A549 (cell line): ENCODE results near the gene TMEM51. TPM values are rescaled to one million over a fixed set of nuclear protein-coding genes. Genes with fewer than 3 reads are reported as not detected.
A peak's percentile ranks its signal among the peaks of the same experiment; 100 is the strongest.

Experiments used
- ATAC-seq, 2 experiments: fragments of 200-7000 bp in 1 of 2; fragments of >200 bp in 1 of 2; cut with Nextera tagmentation in 1 of 2; cut with Tn5 transposase in 1 of 2; 3 replicates each; pipeline versions ENCODE4 v1.8.0 to v1.9.1; 2018 to 2020; ENCODE audit warnings: mild to moderate bottlenecking in 1 of 2, moderate library complexity in 1 of 2
- CTCF ChIA-PET: fragments of 300-600 bp; sonication (Branson Sonifier 250); formaldehyde crosslinking; extraction: SDS; loops from one replicate; lab custom pipeline; 2021; ENCODE audit warnings: antibody characterized with exemption, inconsistent platforms; lab: Yijun Ruan, JAX
- POLR2A ChIA-PET: fragments of 350-600 bp; formaldehyde crosslinking; extraction: SDS; loops from one replicate; lab custom pipeline; 2021; ENCODE audit warnings: antibody characterized with exemption, inconsistent platforms; lab: Yijun Ruan, JAX
- DNase-seq, 2 experiments: peaks; one replicate each; pipeline versions ENCODE4 v3.0.0 to v3.0.0-alpha.2; 2011 to 2016; ENCODE audit warnings: low read depth in 1 of 2, low spot score in 1 of 2
- FAIRE-seq: peaks from 2 replicates; lab custom pipeline; 2011; peaks lifted over from hg19 to GRCh38; lab: Jason Lieb, UNC
- H3K27ac ChIP-seq, 2 experiments: fragments of >200 bp; sonication (Bioruptor Twin); formaldehyde crosslinking; 3 replicates each; pipeline ENCODE4 v1.5.1; 2016 to 2017
- H3K4me1 ChIP-seq: fragments of >200 bp; sonication (Bioruptor Twin); formaldehyde crosslinking; 3 replicates; pipeline ENCODE4 v1.6.1; 2016
- H3K4me2 ChIP-seq: fragments of >200 bp; sonication (Bioruptor Twin); formaldehyde crosslinking; 3 replicates; pipeline ENCODE4 v1.6.1; 2016
- H3K4me3 ChIP-seq: fragments of >200 bp; sonication (Bioruptor Twin); formaldehyde crosslinking; 3 replicates; pipeline ENCODE4 v1.5.1; 2016
- H3K9me3 ChIP-seq: fragments of >200 bp; sonication (Bioruptor Twin); formaldehyde crosslinking; 3 replicates; pipeline ENCODE4 v1.6.1; 2016
- FOSL2 ChIP-seq, 2 experiments: fragments of 450-650 bp in 1 of 2; fragments of >200 bp in 1 of 2; sonication (Bioruptor Twin) in 1 of 2; formaldehyde crosslinking; IDR thresholded peaks; 2 replicates each; pipeline versions ENCODE4 v1.5.0 to v1.6.1; 2016 to 2020; ENCODE audit warnings: mild to moderate bottlenecking in 1 of 2, moderate library complexity in 1 of 2
- HDAC2 ChIP-seq: fragments of 200-600 bp; sonication (generic); IDR thresholded peaks from 2 replicates; pipeline ENCODE4 v1.6.1; 2016
- KDM1A ChIP-seq: fragments of 200-600 bp; sonication (generic); IDR thresholded peaks from 2 replicates; pipeline ENCODE4 v1.6.1; 2016; ENCODE audit warnings: low read depth, mild to moderate bottlenecking
- KDM5A ChIP-seq: fragments of 200-600 bp; sonication (generic); IDR thresholded peaks from 2 replicates; pipeline ENCODE4 v1.6.1; 2016; ENCODE audit warnings: antibody characterized with exemption, mild to moderate bottlenecking
- MYC ChIP-seq: IDR thresholded peaks from 2 replicates; pipeline ENCODE4 v1.6.1; 2012; ENCODE audit warnings: mild to moderate bottlenecking, inconsistent platforms, low read length, improper control_type of control experiment, borderline replicate concordance
- NFE2L2 ChIP-seq: fragments of 150-350 bp; conservative IDR thresholded peaks from 2 replicates; pipeline ENCODE4 v1.6.1; 2014; ENCODE audit warnings: low read length
- RAD21 ChIP-seq, 2 experiments: fragments of >200 bp in 1 of 2; sonication (Bioruptor Twin) in 1 of 2; formaldehyde crosslinking in 1 of 2; IDR thresholded peaks in 1 of 2; conservative IDR thresholded peaks in 1 of 2; 2 replicates in 1 of 2; 3 replicates in 1 of 2; pipeline ENCODE4 v1.6.1; 2012 to 2018; ENCODE audit warnings: inconsistent platforms in 1 of 2
- RARB ChIP-seq: fragments of 250-450 bp; sonication (Bioruptor Pico); IDR thresholded peaks from 2 replicates; pipeline ENCODE4 v1.8.0; 2021; ENCODE audit warnings: mild to moderate bottlenecking, moderate library complexity
- SMC3 ChIP-seq: fragments of >200 bp; sonication (Bioruptor Twin); formaldehyde crosslinking; IDR thresholded peaks from 3 replicates; pipeline ENCODE4 v1.6.1; 2018; ENCODE audit warnings: inconsistent platforms
- TFCP2L1 ChIP-seq: fragments of 250-450 bp; sonication (Bioruptor Pico); IDR thresholded peaks from 2 replicates; pipeline ENCODE4 v1.5.0; 2021; ENCODE audit warnings: mild to moderate bottlenecking
- TP53 ChIP-seq: fragments of 250-450 bp; sonication (Bioruptor Pico); IDR thresholded peaks from 2 replicates; pipeline ENCODE4 v1.5.0; 2021; ENCODE audit warnings: mild to moderate bottlenecking, moderate library complexity
- WGBS: methylation state at CpG from one replicate; pipeline ENCODE4 v1.1.6; 2017; ENCODE audit errors: missing lambda C conversion rate; 5-methylcytosine and 5-hydroxymethylcytosine counted together
- polyA plus RNA-seq, 4 experiments: library from polyadenylated mRNA; depleted of rRNA in 3 of 4; stranded (reverse); fragments of >200 nt; fragmentation: RNase III in 1 of 4; extraction: RNeasy Plus Mini Kit Qiagen cat#74134 plus additional on column Dnase treatment in 1 of 4; gene quantifications; 2 replicates in 3 of 4; 3 replicates in 1 of 4; pipeline ENCODE4 v1.2.3, GENCODE V29; 2011 to 2017
- TF ChIP-seq, protein P1 (sequence below): IDR thresholded peaks from 2 replicates; pipeline ENCODE4 v1.6.1; 2012
- TF ChIP-seq, protein P2 (sequence below): fragments of >200 bp; sonication (Bioruptor Twin); formaldehyde crosslinking; IDR thresholded peaks from 3 replicates; pipeline ENCODE4 v1.5.1; 2016
- TF ChIP-seq, protein P3 (sequence below): IDR thresholded peaks from 2 replicates; pipeline ENCODE4 v1.6.1; 2012; ENCODE audit warnings: low read depth, borderline replicate concordance
- TF ChIP-seq, protein P4 (sequence below): fragments of 150-350 bp; IDR thresholded peaks from 2 replicates; pipeline ENCODE4 v1.6.1; 2014; ENCODE audit warnings: low read depth, mild to moderate bottlenecking, low read length

TMEM51 gene
- polyA plus RNA-seq, 2 of the 4 experiments (the other 2 are of a cell fraction) = 20.0 to 22.8 TPM

DNA sequence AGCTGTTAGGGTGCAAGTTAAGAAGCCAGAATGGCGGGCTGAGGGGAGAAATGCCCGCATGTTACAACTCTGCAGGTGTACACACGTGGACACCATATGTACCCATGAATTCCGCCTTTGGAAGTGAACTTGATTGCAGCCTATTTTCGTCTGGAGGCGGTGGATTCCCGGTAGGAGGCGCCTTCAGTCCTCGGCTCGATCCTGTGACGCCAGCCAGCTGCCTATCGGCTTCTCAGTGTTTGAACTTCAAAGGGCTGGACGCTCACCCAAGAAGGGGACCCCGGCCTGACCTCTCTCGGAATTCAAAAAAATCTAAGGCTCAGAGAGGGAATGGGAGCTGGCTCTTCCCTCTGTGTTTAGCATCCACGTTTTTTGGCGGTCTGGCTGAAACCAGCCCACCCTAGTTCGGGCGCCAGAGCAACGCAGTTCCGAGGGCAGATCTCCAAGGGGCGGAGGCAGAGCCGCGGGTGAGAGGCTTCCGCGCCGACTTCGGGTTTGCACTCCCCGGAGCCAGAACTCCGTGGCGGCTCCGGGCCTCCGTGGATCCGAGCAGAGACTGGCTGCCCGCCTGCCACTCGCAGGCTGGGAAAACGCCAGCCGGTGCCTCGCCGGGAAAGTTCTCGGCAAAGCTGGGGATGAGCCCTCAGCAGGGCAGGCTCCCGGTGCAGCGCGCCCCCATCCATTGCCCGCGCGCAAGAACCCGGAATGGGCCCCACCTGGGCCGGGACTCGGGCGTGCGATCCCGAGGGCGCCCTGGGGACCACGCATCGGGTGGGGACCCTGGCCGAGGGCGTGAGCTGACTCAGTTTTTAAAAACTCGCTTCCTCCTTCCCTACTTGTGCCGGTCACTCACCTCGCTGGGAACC lies 996 bp upstream of the TMEM51 start:
- POLR2A ChIA-PET = interaction anchor here (0.9 to 2.1 kb wide), 4 partner anchors 16 to 132 kb away, joined by 3 to 8 read pairs (median 4); no protein-coding TSS in a partner anchor
- FAIRE-seq (no peak), ATAC-seq (peak; percentile 75 to 77), DNase-seq (peak; percentile 87 to 89)
- Histone ChIP-seq H3K4me3 (peak overlapping the region; percentile 88), H3K4me2 (peak overlapping the region; percentile 74), H3K4me1 (peaks cover 35% of the 10 kb centered on the region), H3K27ac (peak overlapping the region; percentile 93 to 99), H3K9me3 (no peaks in the 10 kb centered on the region)
- TF ChIP-seq, protein P1, sequence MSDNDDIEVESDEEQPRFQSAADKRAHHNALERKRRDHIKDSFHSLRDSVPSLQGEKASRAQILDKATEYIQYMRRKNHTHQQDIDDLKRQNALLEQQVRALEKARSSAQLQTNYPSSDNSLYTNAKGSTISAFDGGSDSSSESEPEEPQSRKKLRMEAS = peak; percentile 61
- TF ChIP-seq RAD21 (conservative IDR thresholded peaks at IDR 0.05 in 1 of 2, IDR thresholded peaks at IDR 0.05 in 1 of 2) (peak; percentile 78 to 88), MYC (no peak), SMC3 (peak; percentile 92), HDAC2 (0 out of 2 replicates have a peak, but pooled peaks have one; percentile 47)
- TF ChIP-seq, protein P2, sequence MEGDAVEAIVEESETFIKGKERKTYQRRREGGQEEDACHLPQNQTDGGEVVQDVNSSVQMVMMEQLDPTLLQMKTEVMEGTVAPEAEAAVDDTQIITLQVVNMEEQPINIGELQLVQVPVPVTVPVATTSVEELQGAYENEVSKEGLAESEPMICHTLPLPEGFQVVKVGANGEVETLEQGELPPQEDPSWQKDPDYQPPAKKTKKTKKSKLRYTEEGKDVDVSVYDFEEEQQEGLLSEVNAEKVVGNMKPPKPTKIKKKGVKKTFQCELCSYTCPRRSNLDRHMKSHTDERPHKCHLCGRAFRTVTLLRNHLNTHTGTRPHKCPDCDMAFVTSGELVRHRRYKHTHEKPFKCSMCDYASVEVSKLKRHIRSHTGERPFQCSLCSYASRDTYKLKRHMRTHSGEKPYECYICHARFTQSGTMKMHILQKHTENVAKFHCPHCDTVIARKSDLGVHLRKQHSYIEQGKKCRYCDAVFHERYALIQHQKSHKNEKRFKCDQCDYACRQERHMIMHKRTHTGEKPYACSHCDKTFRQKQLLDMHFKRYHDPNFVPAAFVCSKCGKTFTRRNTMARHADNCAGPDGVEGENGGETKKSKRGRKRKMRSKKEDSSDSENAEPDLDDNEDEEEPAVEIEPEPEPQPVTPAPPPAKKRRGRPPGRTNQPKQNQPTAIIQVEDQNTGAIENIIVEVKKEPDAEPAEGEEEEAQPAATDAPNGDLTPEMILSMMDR = peak; percentile 66
- 4% methylated on average over 26 of the region's 61 CpGs for WGBS
- CTCF ChIA-PET = interaction anchor here (0.6 to 8.4 kb wide), 49 partner anchors 10 to 308 kb away, joined by 3 to 133 read pairs (median 6); partner anchors contain the start of gene FHAD1

DNA sequence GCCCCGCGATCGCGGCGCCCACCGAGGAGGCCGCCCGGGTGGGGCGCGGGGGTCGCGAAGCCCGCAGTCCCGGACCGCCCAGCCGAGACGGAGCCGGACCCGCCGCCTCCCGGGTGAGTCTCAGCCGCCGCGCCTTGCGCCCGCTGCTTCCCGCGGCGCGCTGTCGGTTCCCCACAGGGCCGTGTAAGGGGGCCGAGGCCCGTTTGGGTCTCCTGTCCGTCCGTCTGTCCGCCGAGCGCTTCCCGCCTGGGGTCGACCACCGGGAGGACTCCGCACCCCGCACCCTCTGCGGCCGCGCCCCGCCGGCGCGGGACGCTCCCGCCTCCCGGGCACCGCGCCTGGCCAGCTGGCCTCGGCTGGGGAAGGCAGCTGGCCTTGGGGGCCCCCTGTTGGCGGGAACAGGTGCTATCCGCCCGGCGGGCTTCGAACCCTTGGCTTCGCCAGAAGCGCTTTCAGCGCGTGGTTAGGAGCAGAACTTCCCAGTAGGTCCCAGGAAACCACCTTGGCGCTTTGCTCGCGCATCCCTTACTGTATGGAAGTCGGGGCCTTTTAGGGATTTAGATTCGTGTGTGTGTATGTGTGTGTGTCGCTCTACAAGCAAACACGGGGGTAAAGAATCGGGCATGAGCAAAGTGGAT lies 414 bp downstream of the TMEM51 start:
- peak overlapping the region; percentile 93 to 99 for H3K27ac ChIP-seq
- peak overlapping the region; percentile 88 for H3K4me3 ChIP-seq
- TF ChIP-seq RAD21 (conservative IDR thresholded peaks at IDR 0.05 in 1 of 2, IDR thresholded peaks at IDR 0.05 in 1 of 2) (peak; percentile 26 to 51; a peak in 3 of 5 replicates), SMC3 (peak; percentile 59), KDM1A (peak; percentile 45; the same call in 1 of the 2 replicates), TP53 (CRISPR knock-in tag) (no peak), RARB (no peak), KDM5A (no peak), TFCP2L1 (no peak), FOSL2 (IDR thresholded peaks at IDR 0.05) (no peak), FOSL2 (CRISPR knock-in tag; IDR thresholded peaks at IDR 0.05) (peak; percentile 8; the same call in 1 of the 2 replicates), NFE2L2 (no peak)
- TF ChIP-seq, protein P3, sequence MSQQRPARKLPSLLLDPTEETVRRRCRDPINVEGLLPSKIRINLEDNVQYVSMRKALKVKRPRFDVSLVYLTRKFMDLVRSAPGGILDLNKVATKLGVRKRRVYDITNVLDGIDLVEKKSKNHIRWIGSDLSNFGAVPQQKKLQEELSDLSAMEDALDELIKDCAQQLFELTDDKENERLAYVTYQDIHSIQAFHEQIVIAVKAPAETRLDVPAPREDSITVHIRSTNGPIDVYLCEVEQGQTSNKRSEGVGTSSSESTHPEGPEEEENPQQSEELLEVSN = 0 out of 2 replicates have a peak, but pooled peaks have one; percentile 50
- TF ChIP-seq, protein P2 = peak; percentile 49
- TF ChIP-seq, protein P1 = peak; percentile 52; the same call in 1 of the 2 replicates
- TF ChIP-seq, protein P4, sequence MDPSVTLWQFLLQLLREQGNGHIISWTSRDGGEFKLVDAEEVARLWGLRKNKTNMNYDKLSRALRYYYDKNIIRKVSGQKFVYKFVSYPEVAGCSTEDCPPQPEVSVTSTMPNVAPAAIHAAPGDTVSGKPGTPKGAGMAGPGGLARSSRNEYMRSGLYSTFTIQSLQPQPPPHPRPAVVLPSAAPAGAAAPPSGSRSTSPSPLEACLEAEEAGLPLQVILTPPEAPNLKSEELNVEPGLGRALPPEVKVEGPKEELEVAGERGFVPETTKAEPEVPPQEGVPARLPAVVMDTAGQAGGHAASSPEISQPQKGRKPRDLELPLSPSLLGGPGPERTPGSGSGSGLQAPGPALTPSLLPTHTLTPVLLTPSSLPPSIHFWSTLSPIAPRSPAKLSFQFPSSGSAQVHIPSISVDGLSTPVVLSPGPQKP = no peak
- no peak for FAIRE-seq
- H3K9me3 ChIP-seq = no peaks in the 10 kb centered on the region
- H3K4me2 ChIP-seq = peak overlapping the region; percentile 99
- WGBS = under 1% methylated on average over 23 of the region's 74 CpGs
- ChIA-PET POLR2A (interaction anchor here (0.7 to 2.1 kb wide), 4 partner anchors 15 to 131 kb away, joined by 4 to 7 read pairs (median 4); no protein-coding TSS in a partner anchor), CTCF (interaction anchor here (0.6 to 8.4 kb wide), 10 partner anchors 15 to 169 kb away, joined by 3 to 133 read pairs (median 20); no protein-coding TSS in a partner anchor)
- peaks cover 43% of the 10 kb centered on the region for H3K4me1 ChIP-seq
- ATAC-seq = peak; percentile 41 to 50
- DNase-seq = peak; percentile 40 to 65
